HK-2 (cell line): ENCODE measurements around the gene CFAP161.
"Not testable (repeated sequence)": the region's sequence is repeated elsewhere in the genome, so short reads cannot be mapped to it uniquely, and the experiment has no call there.

Source experiments
- DNase-seq: peaks from one replicate; pipeline ENCODE4 v3.0.0-alpha.2; 2018; ENCODE audit not compliant: unreplicated experiment

The CFAP161 gene

DNA sequence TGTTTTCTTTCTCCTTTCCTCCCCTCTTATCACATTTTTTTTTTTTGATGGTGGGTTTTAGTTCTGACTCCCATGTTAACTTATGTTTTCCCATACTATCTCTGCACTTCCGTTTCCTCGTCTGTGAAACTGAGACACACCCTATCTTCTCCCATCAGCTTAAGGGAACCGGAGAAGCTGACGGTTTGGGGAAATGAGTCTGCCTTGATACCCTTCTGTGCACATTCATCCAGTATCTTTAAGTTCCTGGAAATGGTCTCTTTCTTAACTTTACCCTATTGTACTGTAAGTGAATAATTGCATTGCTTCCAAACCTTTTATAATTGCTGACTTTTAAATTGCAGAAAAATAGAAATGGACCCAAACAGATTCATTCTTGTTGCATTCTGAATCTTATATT lies 26.2 kb upstream of the CFAP161 start:
- DNase-seq, result no peak

DNA sequence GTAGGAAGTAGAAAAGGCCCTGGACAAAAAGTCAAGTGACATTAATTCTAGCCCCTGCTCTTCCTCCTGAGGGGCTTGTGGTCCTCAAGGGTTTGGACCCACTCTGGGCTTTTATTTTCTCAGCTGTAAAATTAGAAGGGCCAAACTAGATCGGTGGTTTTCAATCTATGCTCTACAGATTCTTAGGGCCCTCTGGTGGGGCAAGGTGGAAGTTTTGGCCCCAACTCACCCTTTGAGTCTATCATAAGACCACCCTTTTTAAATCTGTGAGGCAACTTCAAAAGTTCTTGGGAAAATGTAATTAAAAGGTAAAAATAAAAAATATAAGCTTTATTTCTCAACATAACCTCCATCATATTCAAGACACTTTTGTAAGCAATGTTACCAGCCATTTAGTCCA lies 25.6 kb upstream of the CFAP161 start:
- DNase-seq, result no peak

DNA sequence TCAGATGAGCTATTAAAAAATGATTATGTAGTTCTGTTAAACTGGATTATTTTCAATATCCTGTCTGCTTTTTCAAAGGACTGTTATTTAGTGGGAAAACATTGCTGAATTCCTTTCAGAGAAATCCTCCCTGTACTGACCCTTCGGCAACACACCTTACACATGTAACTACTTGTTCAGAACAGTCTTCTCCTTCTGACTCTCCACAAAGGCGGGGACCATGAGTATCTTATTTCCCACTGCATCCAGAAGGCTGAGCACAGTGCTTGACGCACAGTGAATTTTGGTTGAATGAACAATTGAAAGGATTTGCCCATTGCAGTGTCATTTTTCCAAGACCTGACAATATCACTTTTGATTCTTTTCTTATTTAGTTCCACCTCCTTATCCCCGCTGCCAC lies 23.1 kb upstream of the CFAP161 start:
- no peak for DNase-seq

DNA sequence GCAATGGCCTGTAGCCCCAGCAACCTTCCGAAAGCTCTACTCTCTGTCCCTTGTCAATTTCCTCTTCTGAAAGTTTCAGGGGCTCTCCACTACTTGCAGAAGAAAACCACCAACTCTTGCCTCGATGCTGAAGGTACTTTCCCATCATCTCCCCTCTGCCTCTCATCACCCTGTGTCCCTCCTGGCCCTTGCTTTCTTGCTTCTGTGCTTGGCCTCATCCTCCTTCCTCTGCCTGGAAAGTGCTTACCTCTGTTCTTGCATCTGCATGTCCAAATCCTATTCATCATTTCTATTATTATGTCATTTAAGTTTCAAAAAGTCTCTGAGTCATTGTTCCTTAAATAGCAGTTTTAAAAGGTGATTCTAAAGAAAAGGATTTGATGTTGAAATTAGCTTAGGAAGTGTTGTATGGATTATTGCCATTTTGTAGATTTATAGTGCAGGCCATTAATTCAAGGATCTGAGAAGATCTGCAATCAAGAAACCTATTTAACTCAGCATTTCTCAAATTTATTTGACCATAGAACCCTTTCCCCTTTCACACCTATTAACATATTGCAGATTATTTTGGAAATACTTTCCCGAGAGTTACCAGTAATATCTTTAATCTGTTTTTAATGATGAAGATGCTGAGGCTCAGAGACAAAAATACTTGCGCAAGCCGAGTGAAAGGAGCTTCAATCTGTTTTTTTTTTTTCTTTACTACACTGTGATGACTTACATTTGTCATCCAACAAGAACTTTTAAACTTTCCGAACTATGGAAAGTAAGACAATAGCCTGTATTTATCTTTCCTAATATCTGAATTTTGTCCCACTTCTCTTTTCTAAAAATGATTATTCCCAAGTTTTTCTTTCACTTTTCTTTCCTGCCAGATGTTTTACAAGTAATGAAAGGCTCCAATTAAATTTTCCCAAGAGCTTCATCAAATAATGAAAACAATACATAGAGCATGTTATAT lies 22.3 kb upstream of the CFAP161 start:
- DNase-seq, result no peak

DNA sequence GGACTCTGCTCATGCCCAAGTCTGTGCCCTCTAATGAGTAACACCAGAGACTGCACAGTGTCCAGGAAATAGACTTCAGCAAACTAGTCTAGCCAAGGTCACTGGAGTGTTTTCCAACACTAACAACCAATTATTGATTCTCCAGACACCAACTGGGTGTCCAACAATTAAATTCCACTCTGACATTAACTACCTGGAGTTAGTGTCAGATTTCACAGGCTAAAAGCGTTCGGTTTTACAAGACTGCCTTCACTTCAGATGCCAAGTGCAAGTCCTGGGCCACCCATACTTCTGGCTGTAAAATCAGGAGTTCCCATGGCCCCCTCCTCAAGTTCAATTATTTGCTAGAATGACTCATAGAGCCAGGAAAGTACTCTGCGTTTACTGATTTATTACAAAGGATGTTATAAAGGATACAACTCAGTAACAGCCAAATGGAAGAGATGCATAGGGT lies 20.8 kb upstream of the CFAP161 start:
- no peak for DNase-seq

DNA sequence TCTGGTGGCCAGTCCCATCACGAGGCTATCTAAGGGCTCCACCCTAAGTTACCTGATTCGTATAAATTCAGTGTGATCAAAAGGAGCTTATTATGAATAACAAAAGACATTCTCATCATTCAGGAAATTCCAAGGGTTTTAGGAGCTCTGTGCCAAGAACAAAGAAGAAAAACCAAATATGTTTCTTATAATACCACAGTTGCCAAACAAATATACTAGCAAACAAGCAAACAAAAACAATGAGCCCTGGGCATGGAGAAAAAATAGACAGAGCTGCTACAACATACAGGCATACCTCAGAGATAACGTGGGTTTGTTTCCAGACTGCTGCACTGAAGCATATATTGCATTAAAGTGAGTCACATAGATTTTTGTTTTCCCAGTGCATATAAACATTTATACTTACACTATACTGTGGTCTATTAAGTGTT lies 20.2 kb upstream of the CFAP161 start:
- DNase-seq, result no peak

DNA sequence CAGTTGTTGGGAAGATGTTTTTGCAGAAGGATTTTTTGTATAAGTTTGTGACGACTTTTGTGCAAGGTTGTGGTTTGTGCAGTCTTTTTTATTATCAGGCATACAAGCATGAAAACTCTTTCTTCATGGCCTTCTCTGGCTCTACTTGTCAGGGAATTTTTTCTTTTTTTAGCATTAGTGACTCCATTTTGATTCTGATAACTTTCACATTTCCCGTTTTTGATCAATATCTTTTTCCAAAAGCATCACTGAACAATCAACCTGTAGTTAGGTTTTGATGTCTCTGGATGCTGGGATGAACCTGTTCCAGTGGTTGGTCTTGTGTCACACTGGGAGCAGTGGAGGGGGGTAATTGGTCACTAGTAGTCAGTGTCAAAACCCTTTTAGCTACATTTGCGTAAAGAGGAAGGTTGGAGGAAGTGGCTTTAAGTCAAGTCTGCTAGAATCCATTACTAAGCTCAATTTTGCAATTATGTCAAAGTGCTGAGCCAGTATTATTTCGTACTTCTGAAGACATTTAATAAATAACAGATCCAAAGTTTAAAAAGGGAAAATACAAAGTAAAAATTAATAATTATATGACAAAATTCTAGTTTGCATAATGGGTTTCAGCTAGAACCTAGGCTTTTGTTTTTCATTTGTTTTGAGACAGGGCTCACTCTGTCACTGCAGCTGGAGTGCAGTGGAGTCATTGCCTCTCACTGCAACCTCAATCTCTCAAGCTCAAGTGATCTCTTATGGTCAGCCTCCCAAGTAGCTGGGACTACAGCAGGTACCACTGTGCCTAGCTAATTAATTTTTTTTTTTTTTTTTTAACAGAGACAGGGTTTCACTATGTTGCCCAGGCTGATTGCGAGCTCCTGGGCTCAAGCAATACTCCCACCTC lies 18.8 kb upstream of the CFAP161 start:
- DNase-seq, result no peak

DNA sequence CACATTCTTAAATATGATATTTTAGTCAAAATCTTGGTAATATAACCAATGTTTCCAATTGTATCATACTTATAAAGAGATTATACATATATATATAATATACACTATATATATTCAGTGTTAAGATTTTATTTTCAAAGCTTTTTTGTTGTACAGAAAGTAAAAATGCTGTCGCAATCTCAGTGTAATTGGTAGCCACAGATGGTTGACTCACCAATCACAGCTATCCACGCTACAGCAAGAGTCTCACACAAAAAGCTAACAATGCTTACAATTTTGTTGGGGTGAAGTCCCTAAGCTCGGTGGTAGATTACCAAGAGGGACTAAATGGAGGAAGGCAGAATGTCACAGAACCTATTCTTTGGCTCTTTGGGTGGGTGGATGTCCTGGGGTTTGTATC lies 16.9 kb upstream of the CFAP161 start:
- DNase-seq, result no peak

DNA sequence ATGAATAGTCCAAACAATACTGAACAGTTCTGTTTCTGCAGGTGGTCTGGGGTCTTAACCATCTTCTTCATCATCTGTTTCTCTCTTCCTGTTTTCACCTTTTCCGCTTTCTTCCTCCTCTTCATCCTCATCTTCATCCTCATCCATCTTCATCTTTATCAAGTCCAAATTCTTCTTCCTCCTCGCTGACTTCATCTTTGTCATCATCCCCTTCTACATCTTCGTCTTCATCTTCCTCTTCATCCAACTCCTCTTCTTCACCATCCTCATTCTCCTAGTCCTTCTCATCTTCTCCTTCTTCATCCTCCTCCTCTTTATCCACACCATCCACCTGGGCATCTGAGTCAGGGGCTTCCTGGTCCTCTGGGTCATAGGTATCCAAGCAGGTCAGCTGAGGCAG lies 16.5 kb upstream of the CFAP161 start:
- DNase-seq, result no peak

DNA sequence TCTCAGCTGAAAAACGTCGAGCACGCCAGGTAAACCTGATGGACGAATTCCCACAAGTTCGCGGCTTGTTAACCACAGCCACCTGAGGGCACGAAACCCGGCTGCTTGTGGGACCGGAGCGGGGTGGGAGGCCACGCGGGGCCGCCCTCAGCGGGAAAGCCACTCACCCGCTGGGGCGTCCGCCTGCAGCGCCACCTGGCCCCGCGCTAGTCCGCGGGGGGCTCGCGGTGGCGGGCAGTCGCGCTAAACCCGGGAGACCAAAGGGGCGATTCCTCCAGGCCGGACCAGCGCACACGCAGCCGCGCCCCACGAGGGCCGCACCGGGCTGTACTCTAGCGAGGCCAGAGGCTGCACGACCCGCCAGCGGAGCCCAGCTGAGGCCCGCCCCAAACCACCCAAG lies 15.7 kb upstream of the CFAP161 start:
- DNase-seq, result no peak

DNA sequence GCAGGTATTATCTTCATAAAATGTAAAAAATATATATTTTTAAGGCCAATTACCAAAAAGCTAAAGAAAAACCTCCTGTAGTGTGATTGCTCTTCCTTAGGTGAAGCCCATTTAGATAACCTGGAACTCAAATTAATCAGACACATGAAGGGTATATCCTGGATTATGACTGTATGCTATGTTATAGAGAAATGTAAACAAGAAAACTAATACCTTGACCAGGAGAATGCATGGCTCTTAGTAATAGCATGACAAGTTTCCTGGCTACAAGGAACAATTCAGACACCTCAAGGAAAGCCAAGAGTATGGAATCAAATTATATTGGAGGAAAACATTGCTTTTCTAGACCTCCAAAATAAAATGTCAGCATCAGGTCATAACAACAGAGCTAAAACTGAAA lies 14.0 kb upstream of the CFAP161 start:
- no peak for DNase-seq

DNA sequence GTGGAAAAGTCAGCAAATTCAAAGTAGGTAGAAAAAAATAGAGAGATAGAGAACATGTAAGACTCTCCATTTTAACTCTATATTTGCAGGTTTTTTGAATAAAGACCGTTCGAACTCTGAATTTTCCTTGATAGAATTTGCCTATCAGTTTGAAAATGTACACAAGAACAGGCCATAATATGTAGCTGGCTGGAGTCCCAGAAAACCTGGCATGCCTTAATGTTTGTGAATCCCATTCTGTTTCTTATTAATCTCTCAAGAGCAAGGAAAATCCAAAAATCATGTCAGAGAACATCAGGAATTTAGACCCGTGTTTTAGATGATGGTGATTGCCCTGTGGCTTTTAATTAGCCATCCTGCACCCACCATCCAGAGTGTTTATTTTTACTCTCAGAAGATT lies 7.2 kb upstream of the CFAP161 start:
- no peak for DNase-seq

DNA sequence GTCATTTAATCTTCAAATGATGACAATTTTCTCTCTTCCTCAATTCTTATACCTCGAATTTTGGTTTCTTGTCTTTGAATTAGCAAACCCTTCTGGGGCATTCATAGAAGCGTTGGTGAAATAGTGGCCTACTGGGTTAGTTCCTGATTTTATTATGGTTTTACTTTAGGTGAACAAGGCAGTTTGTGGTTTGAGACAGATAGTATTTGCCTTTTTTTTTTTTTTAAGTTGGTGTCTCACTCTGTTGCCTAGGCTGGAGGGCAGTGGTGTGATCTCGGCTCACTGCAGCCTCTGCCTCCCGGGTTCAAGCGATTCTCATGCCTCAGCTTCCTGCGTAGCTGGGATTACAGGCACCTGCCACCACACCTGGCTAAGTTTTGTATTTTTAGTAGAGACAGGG lies 7.4 kb downstream of the CFAP161 start:
- DNase-seq, result not testable (repeated sequence)

DNA sequence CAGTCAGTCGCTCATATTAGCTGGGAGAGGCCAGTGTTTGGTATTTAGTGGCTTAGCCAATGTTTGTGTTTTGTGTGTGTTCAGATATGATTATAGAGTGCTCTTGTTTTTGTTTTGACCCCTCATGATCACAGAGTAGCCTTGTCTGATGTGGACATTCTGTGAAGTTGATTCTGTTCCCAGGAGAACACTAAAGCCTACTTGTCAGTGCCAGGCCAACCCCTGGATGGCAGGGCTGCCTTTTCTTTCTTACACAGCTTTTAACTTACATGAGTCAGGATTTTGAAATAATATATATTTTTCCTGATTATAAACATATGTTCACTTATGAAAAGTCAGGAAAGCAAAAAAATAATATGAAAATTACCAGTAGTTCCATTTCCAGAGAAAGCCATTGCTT lies 11.9 kb downstream of the CFAP161 start:
- DNase-seq, result no peak

DNA sequence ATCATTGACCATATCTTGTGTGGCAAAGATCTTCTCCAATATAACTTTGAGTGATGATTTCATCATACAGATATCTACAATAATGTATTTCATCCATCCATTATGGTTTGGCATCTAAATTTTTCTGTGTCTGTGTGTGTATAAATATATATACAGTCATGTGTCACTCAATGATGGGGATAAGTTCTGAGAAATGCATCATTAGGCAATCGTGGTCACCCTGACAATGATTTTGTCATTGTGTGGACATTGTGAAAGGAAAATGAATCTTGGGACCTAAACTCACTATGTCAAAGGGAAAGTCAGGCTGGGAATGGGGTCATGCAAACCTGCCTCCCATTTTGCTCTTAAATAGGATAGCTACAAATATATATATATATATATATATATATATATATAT lies 12.4 kb downstream of the CFAP161 start:
- no peak for DNase-seq

DNA sequence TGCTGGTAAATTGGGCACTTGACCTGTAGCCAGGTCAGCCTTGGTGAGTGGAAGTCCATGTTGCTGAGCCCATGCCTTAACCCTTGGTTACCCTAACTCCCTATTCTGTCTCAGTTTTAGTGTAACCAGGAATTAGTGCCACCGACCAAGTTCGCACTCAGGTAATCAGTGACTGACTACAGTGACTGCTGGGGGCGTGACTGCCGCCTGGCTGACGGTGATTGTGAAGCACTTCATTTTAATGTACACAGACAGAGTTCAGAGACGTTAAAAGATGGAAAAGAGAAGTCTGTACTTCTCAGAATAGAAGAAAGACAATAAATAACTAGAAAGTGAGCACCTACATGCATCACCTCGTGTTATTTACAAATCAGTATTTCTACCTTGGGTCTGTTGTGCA lies 17.3 kb downstream of the CFAP161 start:
- DNase-seq, result no peak

DNA sequence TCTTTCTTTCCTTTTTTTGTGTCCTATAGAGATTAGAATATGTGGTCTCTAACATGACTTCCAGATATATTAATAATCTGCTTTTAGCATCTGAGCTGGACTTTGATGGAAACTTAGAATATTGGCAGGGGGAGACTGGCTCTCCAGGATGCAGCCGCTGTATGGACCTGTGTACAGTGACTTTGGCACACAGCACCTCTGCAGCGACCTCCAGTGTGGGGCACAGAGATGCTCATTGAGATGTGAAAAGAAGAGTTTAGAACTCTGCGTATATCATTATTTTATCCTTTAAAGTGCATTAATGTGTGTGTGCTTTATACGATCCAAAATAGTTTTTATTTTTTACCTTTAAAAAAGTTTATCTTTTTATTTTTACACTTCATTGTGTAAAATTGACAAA lies 18.3 kb downstream of the CFAP161 start:
- no peak for DNase-seq

DNA sequence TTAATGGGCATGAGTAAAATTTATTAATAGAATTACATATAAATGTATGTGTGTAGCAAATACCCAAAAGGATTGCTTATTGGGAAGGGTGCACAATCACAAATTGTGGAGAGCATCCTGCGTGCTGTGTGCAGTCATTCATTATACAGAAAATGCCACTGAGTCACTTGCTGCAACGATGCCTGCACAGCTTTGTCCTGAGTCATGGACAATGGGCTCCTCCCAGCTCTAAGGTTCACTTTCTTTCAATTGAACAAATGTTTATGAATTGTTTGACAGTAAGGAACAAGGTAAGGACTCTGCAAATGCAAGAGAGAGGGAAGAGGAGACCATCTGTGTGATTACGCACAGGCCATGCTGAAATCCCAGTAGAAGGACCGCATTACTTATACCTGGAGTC lies 18.7 kb downstream of the CFAP161 start:
- DNase-seq, result no peak

DNA sequence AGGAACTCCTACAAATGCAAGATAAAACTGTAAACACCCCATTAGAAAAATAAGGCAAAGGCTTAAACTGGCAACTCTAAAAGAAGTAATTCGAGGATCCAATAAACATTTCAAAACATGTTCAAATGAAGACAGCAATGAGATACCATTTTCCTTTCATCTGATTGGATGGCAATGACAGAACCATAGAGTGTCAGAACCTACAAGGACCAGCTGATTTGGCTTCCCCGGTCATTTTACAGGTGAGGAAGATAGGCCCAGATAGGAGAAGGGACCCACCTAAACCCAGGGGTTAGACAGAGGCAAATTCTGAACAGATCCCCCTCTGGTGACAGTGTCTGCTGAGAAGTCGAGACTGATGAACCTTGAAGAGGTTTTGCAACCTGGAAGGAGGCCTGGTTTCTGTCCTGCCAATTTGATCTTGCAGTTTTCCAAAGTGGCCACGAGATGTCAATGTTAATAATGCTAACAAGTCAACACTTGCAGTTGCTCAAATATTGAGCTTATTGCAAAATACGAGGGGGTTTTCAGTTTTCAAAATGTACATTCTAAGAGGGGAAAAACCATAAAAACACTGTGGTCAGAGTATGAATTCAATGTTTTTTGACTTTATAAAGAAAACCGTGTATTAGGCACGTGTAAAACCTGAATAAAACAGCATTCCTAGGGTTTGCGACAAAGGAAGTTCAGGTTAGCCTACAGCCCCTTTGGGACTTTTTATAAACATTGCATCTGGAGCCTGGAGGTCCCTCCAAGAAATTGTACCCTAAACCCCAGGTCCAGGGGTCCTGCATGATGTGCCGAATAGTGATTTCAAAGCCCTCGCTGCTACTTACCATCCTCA lies 21.5 kb downstream of the CFAP161 start:
- peak; percentile 1 for DNase-seq

DNA sequence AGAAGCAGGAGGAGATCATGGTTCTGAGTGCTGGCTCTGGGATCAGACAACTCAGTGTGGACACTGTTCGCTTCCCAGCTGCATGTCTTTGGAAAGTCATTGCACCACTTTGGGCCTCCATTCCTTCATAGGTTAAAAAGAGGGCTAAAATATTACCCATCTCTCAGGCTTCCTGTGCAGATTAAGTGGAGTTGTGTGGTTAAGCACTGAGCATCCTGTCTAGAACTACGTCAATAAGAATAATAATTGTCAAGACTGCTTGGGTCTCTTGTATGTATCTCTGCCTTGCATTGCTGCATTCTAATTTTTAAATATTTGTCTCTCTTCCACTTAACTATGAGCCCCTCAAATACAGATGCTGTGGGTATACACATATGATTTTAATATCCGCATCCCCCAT lies 22.3 kb downstream of the CFAP161 start:
- DNase-seq, result no peak

DNA sequence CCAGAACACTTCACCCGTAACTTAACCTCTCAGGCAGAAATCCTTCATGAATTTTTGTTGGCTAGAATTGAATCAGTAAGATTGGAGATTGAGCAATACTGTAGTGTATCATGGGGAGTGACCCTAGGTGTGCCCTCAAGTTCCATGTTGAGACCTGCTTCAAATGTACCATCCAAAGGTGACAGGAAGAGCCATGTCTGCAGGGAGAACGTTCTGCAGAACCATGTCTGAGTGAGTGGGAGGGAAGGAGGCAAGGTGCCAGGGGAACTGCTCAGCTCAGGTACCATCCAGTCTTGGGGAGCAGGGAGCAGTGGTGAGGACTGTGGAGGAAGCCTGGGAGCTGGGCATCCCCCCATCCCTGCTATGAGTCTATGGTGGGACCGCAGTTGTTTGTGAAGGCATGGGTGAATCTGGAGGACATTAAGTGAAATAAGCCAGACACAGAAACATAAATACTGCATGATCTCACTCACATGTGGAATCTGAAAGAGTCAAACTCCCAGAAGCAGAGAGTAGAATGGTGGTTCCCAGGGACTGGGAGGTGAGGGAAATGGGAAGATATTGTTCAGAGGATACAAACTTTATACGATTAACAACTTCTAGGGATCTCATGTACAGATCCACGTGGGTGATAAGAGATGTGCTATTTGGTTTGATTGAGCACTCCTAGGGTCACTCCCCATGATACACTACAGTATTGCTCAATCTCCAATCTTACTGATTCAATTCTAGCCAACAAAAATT lies 23.3 kb downstream of the CFAP161 start:
- no peak for DNase-seq
